Tibial artery (tissue), 4 donors: ENCODE measurements around the gene TRMO.

Source experiments
- DNase-seq, 2 donors: peaks; one replicate each; pipeline ENCODE4 v3.0.0-alpha.2; 2019
- H3K27ac ChIP-seq, 2 donors: fragments of 200-600 bp; sonication (generic) in 1 of 2; 1 replicate in 1 of 2; 2 replicates in 1 of 2; pipeline ENCODE4 v1.5.1; 2018 to 2019; ENCODE audit warnings: mild to moderate bottlenecking in 1 of 2
- H3K27me3 ChIP-seq, 2 donors: fragments of 200-600 bp; sonication (generic) in 1 of 2; one replicate each; pipeline versions ENCODE4 v1.5.1 to v1.6.0; 2016 to 2019
- H3K36me3 ChIP-seq, 3 donors: fragments of 200-600 bp; sonication (generic) in 2 of 3; one replicate each; pipeline ENCODE4 v1.5.1; 2016 to 2019; ENCODE audit warnings: mild to moderate bottlenecking in 2 of 3
- H3K4me1 ChIP-seq, 4 donors: fragments of 200-600 bp; sonication (generic) in 2 of 4; 1 replicate in 3 of 4; 2 replicates in 1 of 4; pipeline ENCODE4 v1.5.1; 2016 to 2019
- H3K4me3 ChIP-seq, 2 donors: fragments of 200-600 bp; sonication (generic) in 1 of 2; 1 replicate in 1 of 2; 2 replicates in 1 of 2; pipeline ENCODE4 v1.5.1; 2018 to 2019; ENCODE audit warnings: mild to moderate bottlenecking in 2 of 2
- H3K9me3 ChIP-seq, 3 donors: fragments of 200-600 bp; sonication (generic) in 1 of 3; one replicate each; pipeline ENCODE4 v1.5.1; 2016 to 2019
- CTCF ChIP-seq, 2 experiments: fragments of 200-600 bp in 1 of 2; fragments of 450-650 bp in 1 of 2; IDR thresholded peaks; one replicate each; pipeline ENCODE4 v1.5.1; 2017 to 2019; ENCODE audit warnings: antibody characterized with exemption in 2 of 2, mild to moderate bottlenecking in 1 of 2, moderate library complexity in 1 of 2
- intact Hi-C: fragments of 100-400 bp; cut with DNase I; formaldehyde crosslinking; loops from one replicate; pipeline ENCODE4 v1.15.0; 2023; ENCODE audit warnings: low total_unique reads

Gene TRMO

GRCh38 chr9:97928986-97929604 lies 6.8 kb upstream of the TRMO start:
- no peak for TF ChIP-seq CTCF (IDR thresholded peaks at IDR 0.05)
- no peaks in the 10 kb centered on the region for H3K9me3 ChIP-seq
- no peak overlapping the region for H3K4me3 ChIP-seq
- no peaks in the 10 kb centered on the region for H3K4me1 ChIP-seq
- H3K36me3 ChIP-seq = no peaks in the 10 kb centered on the region
- peaks cover 0 to 26% of the 10 kb centered on the region in 2 donors for H3K27me3 ChIP-seq
- H3K27ac ChIP-seq = no peak overlapping the region
- DNase-seq = no peak
- intact Hi-C loops = no loop called here

- intact Hi-C loops = no loop called here
- Histone ChIP-seq H3K4me1 (peaks cover 0 to 16% (median 8%) of the 10 kb centered on the region in 4 donors), H3K9me3 (no peaks in the 10 kb centered on the region), H3K27ac (no peak overlapping the region), H3K27me3 (peaks cover 0 to 17% of the 10 kb centered on the region in 2 donors), H3K4me3 (no peak overlapping the region), H3K36me3 (no peaks in the 10 kb centered on the region)
- TF ChIP-seq CTCF (IDR thresholded peaks at IDR 0.05) = no peak
- DNase-seq = no peak
These were observed 3.4 kb upstream of the TRMO start for GRCh38 chr9:97925497-97926334.

GRCh38 chr9:97924386-97924785 lies 2.1 kb upstream of the TRMO start:
- Histone ChIP-seq H3K4me1 (peaks cover 0 to 22% (median 10%) of the 10 kb centered on the region in 4 donors), H3K27ac (no peak overlapping the region), H3K9me3 (no peaks in the 10 kb centered on the region), H3K27me3 (peaks cover 0 to 11% of the 10 kb centered on the region in 2 donors), H3K36me3 (no peaks in the 10 kb centered on the region), H3K4me3 (no peak overlapping the region)
- intact Hi-C loops = loop anchor here (5.0 kb wide), 3 partner anchors 63 to 333 kb away; partner anchors contain the start of gene TBC1D2
- no peak for DNase-seq
- TF ChIP-seq CTCF (IDR thresholded peaks at IDR 0.05) = no peak

- no peaks in the 10 kb centered on the region for H3K36me3 ChIP-seq
- H3K4me3 ChIP-seq = no peak overlapping the region
- TF ChIP-seq CTCF (IDR thresholded peaks at IDR 0.05) = peak; percentile 73 to 78
- peak; percentile 84 to 91 for DNase-seq
- peaks cover 0 to 10% of the 10 kb centered on the region in 2 donors for H3K27me3 ChIP-seq
- peak overlapping the region in 1 of 2 donors; percentile 90 for H3K27ac ChIP-seq
- peaks cover 0 to 22% (median 10%) of the 10 kb centered on the region in 4 donors for H3K4me1 ChIP-seq
- no peaks in the 10 kb centered on the region for H3K9me3 ChIP-seq
- intact Hi-C loops = loop anchor here (5.0 kb wide), 3 partner anchors 64 to 334 kb away; partner anchors contain the start of gene TBC1D2
These were observed 1.3 kb upstream of the TRMO start for GRCh38 chr9:97923529-97924108.

- intact Hi-C loops = no loop called here
- Histone ChIP-seq H3K27ac (no peak overlapping the region), H3K4me3 (no peak overlapping the region), H3K4me1 (peaks cover 0 to 22% (median 10%) of the 10 kb centered on the region in 4 donors), H3K36me3 (peaks cover 0 to 19% (median 12%) of the 10 kb centered on the region in 3 donors), H3K9me3 (no peaks in the 10 kb centered on the region), H3K27me3 (no peaks in the 10 kb centered on the region)
- no peak for TF ChIP-seq CTCF (IDR thresholded peaks at IDR 0.05)
- no peak for DNase-seq
These were observed 3.0 kb downstream of the TRMO start for GRCh38 chr9:97919217-97919813.
